GM23248 (cell line): ENCODE data around the gene LGALS1. TPM values are rescaled to one million over a fixed set of nuclear protein-coding genes. Genes with fewer than 3 reads are reported as not detected.
A peak's percentile ranks its signal among the peaks of the same experiment; 100 is the strongest.

Experiments
- DNase-seq: peaks from one replicate; pipeline ENCODE4 v3.0.0-alpha.2; 2015
- H2AFZ ChIP-seq: fragments of 200-600 bp; sonication (generic); 2 replicates; pipeline ENCODE4 v1.6.1; 2016; ENCODE audit warnings: antibody characterized with exemption
- H3F3A ChIP-seq: fragments of 200-600 bp; sonication (generic); 2 replicates; pipeline ENCODE4 v1.6.1; 2016; ENCODE audit warnings: mild to moderate bottlenecking, antibody characterized with exemption, mixed run types; ENCODE audit not compliant: insufficient read depth
- H3K27ac ChIP-seq: fragments of 200-600 bp; sonication (generic); 2 replicates; pipeline ENCODE4 v1.5.1; 2016; ENCODE audit warnings: mild to moderate bottlenecking
- H3K27me3 ChIP-seq: fragments of 200-600 bp; sonication (generic); replicated peaks from 2 replicates; pipeline ENCODE4 v1.6.1; 2016; ENCODE audit warnings: mild to moderate bottlenecking; ENCODE audit not compliant: insufficient read depth
- H3K36me3 ChIP-seq: fragments of 200-600 bp; sonication (generic); 2 replicates; pipeline ENCODE4 v1.6.1; 2016; ENCODE audit warnings: low read depth, mild to moderate bottlenecking
- H3K4me1 ChIP-seq: fragments of 200-600 bp; sonication (generic); 2 replicates; pipeline ENCODE4 v1.6.1; 2016; ENCODE audit warnings: mild to moderate bottlenecking; ENCODE audit not compliant: insufficient read depth
- H3K4me2 ChIP-seq: fragments of 200-600 bp; sonication (generic); one replicate; pipeline ENCODE4 v1.6.1; 2016; ENCODE audit warnings: mild to moderate bottlenecking; ENCODE audit not compliant: unreplicated experiment
- H3K4me3 ChIP-seq: fragments of 200-600 bp; sonication (generic); 2 replicates; pipeline ENCODE4 v1.5.1; 2016; ENCODE audit warnings: mild to moderate bottlenecking
- H3K79me2 ChIP-seq: fragments of 200-600 bp; sonication (generic); 2 replicates; pipeline ENCODE4 v1.6.1; 2016; ENCODE audit warnings: mild to moderate bottlenecking; ENCODE audit not compliant: insufficient read depth
- H3K9ac ChIP-seq: fragments of 200-600 bp; sonication (generic); 2 replicates; pipeline ENCODE4 v1.6.1; 2016; ENCODE audit warnings: mild to moderate bottlenecking
- H3K9me2 ChIP-seq: fragments of 200-600 bp; sonication (generic); 2 replicates; pipeline ENCODE4 v1.6.1; 2016; ENCODE audit warnings: mixed run types, mild to moderate bottlenecking, moderate library complexity; ENCODE audit not compliant: insufficient read depth
- H3K9me3 ChIP-seq: fragments of 200-600 bp; sonication (generic); one replicate; pipeline ENCODE4 v1.6.1; 2017; ENCODE audit warnings: low read depth
- H4K20me1 ChIP-seq: fragments of 200-600 bp; sonication (generic); 2 replicates; pipeline ENCODE4 v1.6.0; 2016; ENCODE audit not compliant: insufficient read depth
- EZH2 ChIP-seq: fragments of 200-600 bp; sonication (generic); IDR thresholded peaks from 2 replicates; pipeline ENCODE4 v1.6.1; 2018; ENCODE audit warnings: antibody characterized with exemption, mild to moderate bottlenecking; ENCODE audit not compliant: insufficient read depth, poor library complexity, severe bottlenecking
- EZH2phosphoT487 ChIP-seq: fragments of 200-600 bp; sonication (generic); IDR thresholded peaks from 2 replicates; pipeline ENCODE4 v1.6.1; 2018; ENCODE audit warnings: antibody characterized with exemption, moderate library complexity, mild to moderate bottlenecking, low read depth; ENCODE audit not compliant: insufficient read depth
- WGBS, 2 experiments: methylation state at CpG; one replicate each; pipeline ENCODE4 v1.1.6; 2015 to 2017; ENCODE audit warnings: low lambda C conversion rate in 2 of 2, low coverage in 1 of 2; ENCODE audit errors: missing lambda C conversion rate in 2 of 2; 5-methylcytosine and 5-hydroxymethylcytosine counted together
- in situ Hi-C: fragments of 300-500 bp; cut with MboI; formaldehyde crosslinking; loops from 2 replicates; pipeline ENCODE4 v1.15.0; 2020
- polyA plus RNA-seq: library from polyadenylated mRNA; unstranded; fragments of >200 nt; fragmentation: Nextera tagmentation; extraction: Ambion mirVana; gene quantifications from 2 replicates; pipeline ENCODE4 v1.2.1, GENCODE V29; 2016
- total RNA-seq: library from RNA; depleted of rRNA; stranded (reverse); fragments of >200 nt; shearing (Covaris generic); gene quantifications from 2 replicates; pipeline ENCODE4 v1.2.3, GENCODE V29; 2014

The LGALS1 gene
- total and polyA plus RNA-seq, 2 experiments from 2014 or later: 5,290 to 6,984 TPM

- Histone ChIP-seq H3K27ac (no peak overlapping the region), H3K9me2 (no peaks in the 10 kb centered on the region), H2AFZ (no peak overlapping the region), H3F3A (no peaks in the 10 kb centered on the region), H4K20me1 (no peaks in the 10 kb centered on the region), H3K4me2 (no peak overlapping the region), H3K36me3 (no peaks in the 10 kb centered on the region), H3K27me3 (no peaks in the 10 kb centered on the region), H3K9me3 (no peaks in the 10 kb centered on the region), H3K9ac (no peak overlapping the region), H3K79me2 (no peaks in the 10 kb centered on the region), H3K4me3 (no peak overlapping the region), H3K4me1 (no peaks in the 10 kb centered on the region)
- WGBS, 2 experiments: 65 to 71% methylated on average over 7 of the region's 7 CpGs
- peak; percentile 45 for DNase-seq
- TF ChIP-seq EZH2 (no peak), EZH2phosphoT487 (no peak)
- in situ Hi-C loops: loop anchor here (10.0 kb wide), 1 partner anchor 168 kb away; no protein-coding TSS in a partner anchor
These were observed 48.3 kb upstream of the LGALS1 start for GRCh38 chr22:37627121-37627520.

GRCh38 chr22:37627545-37627944, 47.9 kb upstream of the LGALS1 start:
- H3K4me2 ChIP-seq: no peak overlapping the region
- no peak overlapping the region for H2AFZ ChIP-seq
- DNase-seq: no peak
- H3K9ac ChIP-seq: no peak overlapping the region
- WGBS, 2 experiments: 92 to 95% methylated on average over 6 of the region's 6 CpGs
- H3K4me1 ChIP-seq: no peaks in the 10 kb centered on the region
- no peak overlapping the region for H3K27ac ChIP-seq
- no peaks in the 10 kb centered on the region for H4K20me1 ChIP-seq
- H3K27me3 ChIP-seq: no peaks in the 10 kb centered on the region
- in situ Hi-C loops: loop anchor here (10.0 kb wide), 1 partner anchor 167 kb away; no protein-coding TSS in a partner anchor
- H3F3A ChIP-seq: no peaks in the 10 kb centered on the region
- H3K79me2 ChIP-seq: no peaks in the 10 kb centered on the region
- H3K9me3 ChIP-seq: no peaks in the 10 kb centered on the region
- no peaks in the 10 kb centered on the region for H3K36me3 ChIP-seq
- H3K9me2 ChIP-seq: no peaks in the 10 kb centered on the region
- H3K4me3 ChIP-seq: no peak overlapping the region
- TF ChIP-seq EZH2 (no peak), EZH2phosphoT487 (no peak)

GRCh38 chr22:37628830-37629229, 46.6 kb upstream of the LGALS1 start:
- no peaks in the 10 kb centered on the region for H3K27me3 ChIP-seq
- WGBS, 2 experiments: 94 to 96% methylated on average over 8 of the region's 8 CpGs

GRCh38 chr22:37629928-37630327, 45.5 kb upstream of the LGALS1 start:
- DNase-seq: no peak
- H3K36me3 ChIP-seq: no peaks in the 10 kb centered on the region
- H3K9me2 ChIP-seq: no peaks in the 10 kb centered on the region
- H3K9me3 ChIP-seq: no peaks in the 10 kb centered on the region
- no peak overlapping the region for H3K9ac ChIP-seq
- no peak overlapping the region for H3K4me2 ChIP-seq
- in situ Hi-C loops: loop anchor here (10.0 kb wide), 1 partner anchor 165 kb away; no protein-coding TSS in a partner anchor
- peaks cover 5% of the 10 kb centered on the region; the same call in 1 of the 2 replicates for H3F3A ChIP-seq
- peaks cover 21% of the 10 kb centered on the region for H3K4me1 ChIP-seq
- WGBS, 2 experiments: 85 to 88% methylated on average over 10 of the region's 10 CpGs
- H3K27ac ChIP-seq: no peak overlapping the region
- H4K20me1 ChIP-seq: no peaks in the 10 kb centered on the region
- no peaks in the 10 kb centered on the region for H3K27me3 ChIP-seq
- no peak overlapping the region for H3K4me3 ChIP-seq
- TF ChIP-seq EZH2: no peak
- no peak for TF ChIP-seq EZH2phosphoT487
- H3K79me2 ChIP-seq: no peaks in the 10 kb centered on the region
- H2AFZ ChIP-seq: no peak overlapping the region

More at GRCh38 chr22:37628830-37629229, 46.6 kb upstream of the LGALS1 start:
- Histone ChIP-seq H4K20me1 (no peaks in the 10 kb centered on the region), H3K9ac (no peak overlapping the region), H3K27ac (no peak overlapping the region), H3K4me1 (peaks cover 10% of the 10 kb centered on the region), H3K36me3 (no peaks in the 10 kb centered on the region), H3F3A (no peaks in the 10 kb centered on the region), H3K9me2 (no peaks in the 10 kb centered on the region), H3K9me3 (no peaks in the 10 kb centered on the region), H3K79me2 (no peaks in the 10 kb centered on the region), H3K4me2 (no peak overlapping the region), H3K4me3 (no peak overlapping the region), H2AFZ (no peak overlapping the region)
- DNase-seq: no peak
- in situ Hi-C loops: loop anchor here (10.0 kb wide), 1 partner anchor 166 kb away; no protein-coding TSS in a partner anchor
- TF ChIP-seq EZH2 (no peak), EZH2phosphoT487 (no peak)
